OCI-M2 (cell line): Measurements from ENCODE around the gene SATB2.

Source experiments
- DNase-seq: peaks from one replicate; lab custom pipeline; 2025; ENCODE audit not compliant: unreplicated experiment; lab: John Stamatoyannopoulos, UW

The SATB2 gene

DNA sequence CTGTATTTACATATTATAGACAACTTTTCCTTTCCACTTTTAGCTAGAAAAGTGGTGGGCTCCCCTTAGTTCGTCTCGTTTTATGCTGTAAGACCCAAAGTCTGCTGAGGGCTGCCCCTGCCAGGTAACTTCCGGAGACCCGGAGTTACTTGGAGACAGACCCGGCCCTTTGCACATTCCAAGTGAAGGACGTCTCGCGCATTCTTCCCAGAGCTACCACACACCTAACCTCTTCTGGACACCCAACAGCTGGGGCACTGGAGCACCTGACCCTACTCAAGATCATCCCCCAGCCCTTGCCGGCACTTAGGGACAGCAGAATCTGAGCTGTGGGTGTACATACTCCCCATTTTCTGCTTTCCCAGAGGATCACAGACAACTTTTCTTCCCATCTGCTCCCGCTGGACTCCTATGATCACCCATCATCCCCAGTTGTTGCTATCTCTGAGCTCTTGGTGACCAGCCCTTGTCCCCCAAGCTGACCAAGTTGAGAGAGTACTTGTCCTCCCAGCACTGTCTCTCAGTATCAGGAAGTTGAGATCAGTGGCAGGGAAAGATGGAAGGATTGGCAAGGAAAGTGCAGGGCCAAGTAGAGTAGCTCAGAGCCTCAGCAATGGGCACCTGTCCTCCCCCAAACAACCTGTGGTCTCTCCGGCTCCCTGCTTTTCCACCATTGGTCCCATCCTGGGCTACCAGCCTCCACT is 8.4 kb upstream of the SATB2 start:
- no peak for DNase-seq

DNA sequence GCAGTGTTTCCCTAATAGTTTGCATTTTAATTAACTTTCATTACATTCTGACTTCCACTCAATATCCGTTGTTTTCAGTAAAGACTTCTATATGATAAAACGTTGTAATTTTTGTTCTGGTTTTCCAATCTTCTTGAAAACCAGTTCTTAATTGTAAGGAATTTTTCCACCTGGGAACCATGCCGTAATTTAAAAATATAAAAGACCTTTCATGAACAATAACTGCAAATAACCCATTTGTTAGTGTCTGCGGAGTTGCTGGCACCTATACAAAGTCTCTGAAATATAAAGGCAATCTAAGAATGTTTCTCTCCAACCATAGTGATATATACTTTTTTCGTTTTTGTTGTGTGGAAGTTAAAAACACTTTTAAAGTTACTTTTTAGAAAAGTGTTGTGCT is 7.7 kb upstream of the SATB2 start:
- DNase-seq: no peak

DNA sequence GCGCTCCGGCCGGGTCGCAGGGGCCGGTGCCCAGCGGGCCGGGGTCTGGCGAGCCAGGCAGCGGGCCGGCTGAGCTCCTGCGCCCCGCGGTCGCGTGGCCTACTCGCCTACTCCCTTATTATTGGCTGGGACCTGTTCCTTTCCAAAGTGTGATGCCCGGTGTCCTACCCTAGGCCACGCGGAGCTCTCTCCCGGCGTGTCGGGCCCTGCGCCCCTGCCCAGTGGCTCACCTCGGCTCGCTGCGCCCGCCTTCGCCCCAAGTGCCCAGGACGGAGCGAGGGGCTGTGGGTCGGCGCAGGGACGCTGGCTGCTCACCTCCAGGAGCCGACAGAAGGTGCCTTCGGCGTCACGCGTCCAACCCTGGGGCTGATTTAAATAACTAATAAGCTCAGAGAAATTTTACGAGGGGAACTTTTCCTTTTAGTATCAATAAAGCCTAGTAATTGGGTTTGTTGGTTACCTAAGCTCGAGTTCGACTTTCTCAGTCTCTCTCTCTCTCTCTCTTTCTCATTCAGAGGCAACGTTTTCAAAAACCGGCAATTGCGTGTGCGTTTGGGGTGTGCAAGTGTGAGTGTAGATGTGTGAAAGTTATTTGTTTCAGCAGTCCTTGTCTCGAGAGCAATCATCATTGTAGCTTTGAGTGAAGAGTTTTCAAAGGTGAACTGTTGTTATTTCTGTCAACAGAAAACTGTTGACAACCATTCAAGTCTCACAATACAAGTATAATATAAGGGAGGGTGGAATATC is 7.0 kb upstream of the SATB2 start:
- no peak for DNase-seq

DNA sequence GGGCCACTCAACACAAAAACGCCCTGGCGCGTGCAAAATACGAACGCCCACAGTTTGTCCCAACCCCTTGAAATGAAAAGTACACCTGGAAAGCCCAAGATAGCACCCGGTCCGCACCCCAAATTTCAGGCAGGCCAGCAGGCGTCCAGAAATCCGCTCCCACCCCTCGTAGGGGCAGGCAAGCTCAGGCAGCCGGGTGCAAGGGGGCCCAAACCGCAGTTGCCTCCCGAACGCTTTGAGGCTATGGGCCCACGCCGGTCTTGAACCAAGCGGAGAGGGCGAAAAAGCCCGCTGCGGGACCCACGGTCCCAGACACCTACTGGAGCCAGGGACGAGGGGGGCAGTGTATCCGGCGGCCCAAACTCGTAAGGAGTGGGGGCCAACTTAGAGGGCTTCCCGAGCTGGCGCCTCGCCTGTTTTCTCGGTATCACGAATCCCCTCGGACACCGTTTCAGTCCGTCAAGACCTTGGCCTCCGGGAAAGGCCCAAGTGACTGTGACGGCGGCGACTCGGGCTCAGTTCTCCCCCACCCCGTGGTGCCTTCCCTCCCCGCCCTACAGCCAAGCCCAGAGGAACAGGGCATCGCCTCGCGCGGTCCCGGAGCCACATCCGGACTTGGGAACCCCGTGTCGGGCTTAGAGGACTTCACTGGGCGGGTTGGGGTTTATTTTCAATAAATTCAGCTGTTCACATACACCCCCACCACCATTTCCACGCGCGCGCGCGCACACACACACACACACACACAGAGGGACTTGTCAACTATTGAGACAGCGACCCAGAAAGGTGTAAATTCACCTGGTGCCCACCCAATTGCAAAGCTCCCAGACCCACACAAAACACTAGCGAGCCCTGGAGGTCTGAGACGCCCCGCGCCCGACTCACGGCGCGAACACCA is 6.2 kb upstream of the SATB2 start:
- no peak for DNase-seq

DNA sequence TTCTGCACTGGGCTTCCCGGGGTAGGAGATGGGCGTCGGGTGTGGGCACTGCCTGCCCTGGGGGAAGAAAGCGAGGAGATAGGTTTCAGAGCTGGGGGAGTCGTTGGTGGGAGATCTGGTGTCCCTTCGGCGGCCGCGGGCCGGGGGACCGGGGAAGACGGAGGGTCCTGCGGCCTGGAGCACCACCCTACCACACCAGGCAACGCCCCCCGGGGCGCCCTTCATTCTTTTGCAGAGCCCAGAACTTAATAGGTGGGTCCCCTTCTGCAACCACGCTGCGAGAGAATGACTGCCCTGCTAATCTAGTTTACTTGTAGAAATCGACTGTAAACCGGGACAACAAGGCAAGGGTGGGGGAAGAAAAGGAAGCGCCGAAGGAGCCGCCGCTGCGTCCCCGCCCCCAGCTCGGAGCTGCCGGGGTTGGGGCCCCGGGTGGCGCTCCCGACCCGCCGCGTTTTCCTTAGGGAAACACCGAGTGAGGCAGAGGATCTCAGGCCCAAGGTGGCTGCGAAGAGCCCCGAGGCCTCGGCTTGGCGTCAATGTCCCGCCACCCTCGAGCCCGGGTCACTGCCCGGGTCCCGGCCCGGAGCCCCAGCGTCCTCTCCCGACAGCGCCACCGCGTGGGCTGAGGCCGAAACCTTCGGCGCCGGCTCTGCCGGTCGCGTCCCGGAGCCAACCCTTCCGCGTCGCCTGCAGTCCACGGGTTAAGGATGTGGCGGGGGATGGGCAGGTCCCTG is 5.4 kb upstream of the SATB2 start:
- DNase-seq: peak; percentile 36

DNA sequence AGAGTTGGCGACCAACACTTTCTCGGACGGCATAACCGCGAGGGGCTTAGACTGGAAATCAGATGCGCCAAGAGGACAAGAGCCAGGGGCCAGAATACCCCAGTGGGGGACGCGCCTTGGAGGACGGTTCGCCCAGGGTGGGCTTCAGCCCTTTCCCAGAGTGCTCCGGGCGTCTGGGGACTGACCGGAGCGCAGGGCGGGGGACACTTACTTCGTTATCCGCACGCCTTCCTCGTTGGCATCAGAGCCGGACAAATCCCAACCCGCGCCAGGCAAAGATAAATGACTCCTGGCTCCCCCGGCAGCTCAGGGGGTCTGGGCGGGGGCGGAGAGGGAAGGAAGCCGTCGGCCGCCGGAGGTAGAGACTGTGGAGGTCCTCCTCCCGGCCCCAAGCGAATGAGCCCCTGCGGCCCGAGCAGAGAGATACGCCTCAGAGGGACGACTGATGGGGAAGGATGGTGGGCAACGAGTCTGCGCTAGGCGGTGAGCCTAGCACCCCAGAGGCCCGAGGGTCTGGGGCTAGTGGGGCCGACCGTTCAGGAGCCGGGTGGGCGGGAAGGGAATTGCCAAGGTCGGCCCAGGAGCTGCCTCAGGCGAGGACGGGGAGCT is 4.7 kb upstream of the SATB2 start:
- DNase-seq: no peak

DNA sequence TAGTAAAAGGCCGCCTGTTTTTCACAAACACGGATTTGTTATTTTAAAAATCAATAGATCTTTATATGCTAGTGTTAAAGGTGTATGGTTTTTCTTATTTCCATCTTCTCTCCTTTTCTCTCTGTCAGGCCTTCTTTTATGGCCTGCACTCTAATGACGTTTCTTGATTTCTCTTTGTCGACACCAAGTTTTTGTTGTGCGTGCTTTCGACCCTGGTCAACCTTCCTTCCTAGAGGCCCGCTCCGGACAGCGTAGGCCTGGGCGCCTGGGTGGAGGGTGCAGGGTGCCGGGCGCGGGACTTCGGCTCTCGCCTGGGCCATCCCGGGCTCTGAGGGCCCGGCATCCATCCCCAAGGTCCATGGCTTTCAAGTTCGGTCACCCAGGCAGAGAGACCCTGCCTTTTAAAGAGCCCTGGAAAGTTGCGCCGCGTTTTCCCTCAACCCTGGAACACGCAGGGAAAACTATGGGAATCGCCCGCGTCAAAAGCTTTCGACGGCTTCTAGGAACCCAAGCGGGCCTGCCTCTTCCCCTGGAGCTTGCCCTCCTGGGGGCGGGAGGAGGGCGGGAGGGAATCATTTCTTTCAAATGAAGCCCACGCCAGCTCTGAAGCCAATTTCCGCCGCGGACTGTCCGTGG is 4.1 kb upstream of the SATB2 start:
- DNase-seq: no peak

DNA sequence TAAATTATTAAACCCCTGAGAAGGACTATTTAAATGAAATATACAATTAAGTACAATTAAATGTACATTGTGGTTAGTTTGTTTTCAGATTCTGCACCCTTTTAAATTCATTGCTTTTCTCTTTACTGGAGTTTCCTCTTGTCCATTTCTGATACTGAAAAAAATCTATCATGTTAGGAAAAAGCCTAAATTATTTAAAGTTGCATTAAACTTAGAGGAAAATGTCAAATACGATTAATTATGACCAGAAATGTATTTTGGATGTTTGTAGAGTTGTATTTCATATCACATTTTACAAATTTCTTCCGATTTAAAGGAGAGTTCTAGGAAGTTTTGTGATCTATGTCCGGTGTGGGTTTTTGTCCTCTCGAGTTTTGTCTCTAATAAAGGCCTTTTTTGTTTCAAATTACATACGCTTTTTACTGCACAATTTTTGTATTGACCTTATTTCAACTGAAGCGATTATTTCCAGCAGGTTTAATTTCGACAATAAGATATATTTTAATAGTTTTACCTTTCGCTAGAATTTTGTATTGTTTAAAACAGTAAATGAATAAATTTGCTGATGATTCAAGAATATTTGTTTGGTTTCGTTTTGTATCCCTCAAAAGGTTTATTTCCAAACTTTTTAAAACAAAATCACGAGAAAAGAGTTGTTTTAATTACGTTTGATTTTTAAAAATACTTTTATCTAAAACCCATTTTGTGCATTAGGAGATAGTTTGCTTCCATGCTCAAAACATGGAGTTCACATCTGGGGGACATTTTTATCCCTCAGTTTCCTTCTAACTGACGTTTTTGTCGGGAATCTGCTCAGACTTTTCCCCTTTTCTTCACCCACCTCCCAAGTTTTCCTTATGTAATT is 3.3 kb upstream of the SATB2 start:
- DNase-seq: no peak

DNA sequence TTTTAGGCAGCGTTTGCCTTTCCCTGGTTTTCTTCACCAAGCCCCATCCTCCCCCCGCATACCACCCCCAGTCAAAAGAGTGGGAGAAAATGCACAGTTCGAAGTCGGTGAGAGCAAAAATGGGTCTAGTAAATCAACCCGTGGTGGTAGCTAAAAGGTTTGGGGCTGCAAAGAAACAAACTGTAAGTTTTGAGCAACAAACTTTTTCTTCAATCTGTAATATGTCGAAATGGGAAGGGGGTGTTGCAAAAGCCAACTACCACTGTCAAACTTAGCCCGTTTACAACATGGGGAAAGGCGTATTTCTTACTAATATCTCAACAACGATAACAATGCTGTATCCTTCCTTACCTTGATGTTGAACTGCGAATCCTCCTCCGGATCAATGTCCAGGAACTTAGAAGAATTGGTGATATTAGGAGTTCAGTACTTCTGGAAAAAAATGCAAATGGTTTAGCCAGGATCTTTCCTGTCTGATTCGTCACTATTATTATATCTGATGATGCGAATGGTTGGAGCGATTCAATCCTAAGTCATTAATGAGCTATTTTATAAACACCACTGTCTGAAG is 2.4 kb upstream of the SATB2 start:
- no peak for DNase-seq

DNA sequence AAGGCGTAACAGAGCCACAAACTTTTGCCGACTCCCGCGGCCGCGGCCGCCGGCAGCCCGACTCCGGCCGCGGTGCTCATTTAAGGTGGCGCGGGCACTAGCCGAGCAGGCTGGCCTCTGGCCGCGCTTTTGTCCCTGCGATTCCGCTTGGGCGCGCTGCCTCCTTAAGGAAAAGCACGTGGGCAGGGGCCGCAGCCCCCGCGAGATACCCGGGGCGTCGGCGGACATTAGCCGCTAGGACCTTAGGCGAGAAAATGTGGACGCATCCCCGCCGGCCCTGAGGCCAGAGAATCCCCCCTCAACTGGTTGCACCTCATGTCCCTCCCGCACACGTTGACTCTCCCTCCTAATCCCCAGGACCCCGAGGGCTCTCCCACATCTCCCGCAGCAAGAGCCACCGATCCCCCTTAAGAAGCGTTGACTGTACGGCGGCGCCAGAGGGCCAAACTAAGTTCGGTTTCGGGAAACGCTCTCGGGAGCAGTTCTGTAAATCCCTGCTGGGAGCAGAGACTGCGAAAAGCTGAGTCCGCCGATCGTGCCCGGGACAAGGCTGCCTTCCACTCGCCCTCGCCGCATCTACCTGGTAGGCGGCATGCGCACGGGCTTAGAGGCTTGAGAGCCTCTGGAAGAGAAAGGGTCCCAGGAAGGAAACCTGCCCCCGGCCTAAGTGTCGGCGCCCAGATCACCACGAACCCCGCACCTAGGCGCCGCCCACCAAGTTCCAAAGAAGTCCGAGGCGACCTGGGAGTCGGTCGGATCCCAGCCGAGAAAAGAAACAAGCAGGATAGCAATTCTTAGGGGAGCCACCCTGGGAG is 1.8 kb upstream of the SATB2 start:
- peak; percentile 29 for DNase-seq

DNA sequence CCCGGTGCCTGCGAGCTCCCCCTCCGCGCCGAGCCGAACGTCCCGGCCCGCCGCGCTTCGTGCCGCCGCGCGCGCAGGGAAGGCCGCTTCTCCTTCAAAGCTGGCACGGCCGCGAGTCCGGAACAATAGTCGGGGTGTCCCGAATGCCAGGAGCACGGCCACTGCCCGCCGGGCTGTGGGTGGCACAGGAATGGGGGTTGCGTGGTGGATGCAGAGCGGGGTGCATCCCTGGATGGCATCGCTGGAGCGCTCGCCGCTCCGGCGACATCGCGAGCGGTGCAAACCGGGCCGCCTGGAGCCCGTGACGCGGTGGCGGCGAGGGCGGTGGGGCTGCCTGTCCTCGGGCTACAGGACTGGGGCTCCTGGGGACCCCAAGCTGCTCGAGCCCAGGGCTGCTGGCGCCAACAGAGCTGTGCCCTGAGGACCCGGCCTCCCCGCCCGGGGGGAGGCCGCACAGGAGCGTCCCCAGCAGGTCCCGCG is 1.1 kb upstream of the SATB2 start:
- no peak for DNase-seq

DNA sequence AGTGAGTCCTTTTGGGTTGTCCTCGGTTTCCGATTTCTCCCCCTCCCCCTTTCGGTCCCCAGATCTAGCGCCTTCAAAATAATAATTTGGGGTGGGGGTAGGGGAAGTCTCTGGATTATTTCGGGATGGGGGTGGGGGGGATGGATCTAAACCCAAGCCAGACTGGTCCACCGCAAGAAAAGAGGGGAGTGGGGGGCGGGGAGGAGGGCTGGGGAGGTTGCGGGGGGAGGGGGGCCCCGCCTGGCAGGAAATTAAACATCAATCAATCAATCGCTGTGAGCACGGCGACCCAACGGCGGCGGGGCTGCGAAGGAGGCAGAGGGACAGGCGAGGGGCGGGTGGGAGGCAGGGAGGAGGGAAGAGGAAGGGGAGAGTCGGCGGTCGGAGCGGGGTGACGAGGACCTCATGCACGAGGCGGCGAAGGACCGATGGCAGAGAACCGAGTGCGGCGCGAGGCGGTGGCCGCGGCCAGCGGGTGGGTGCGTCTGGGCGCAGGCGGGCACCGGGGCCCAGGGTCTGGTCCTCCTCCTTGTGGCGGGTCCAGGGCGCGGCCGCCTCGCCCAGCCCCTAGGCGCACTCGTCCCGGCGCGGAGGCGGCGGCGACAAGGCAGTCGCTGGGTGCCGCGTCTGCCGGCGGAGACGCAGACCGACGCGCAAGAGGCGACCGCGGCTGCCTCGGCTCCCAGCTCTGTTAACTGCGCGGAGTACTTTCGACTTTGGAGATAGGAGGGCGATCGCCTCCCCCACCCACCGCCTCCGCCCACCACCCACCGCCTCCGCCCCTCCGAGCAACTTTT is 468 bp upstream of the SATB2 start:
- DNase-seq: no peak

DNA sequence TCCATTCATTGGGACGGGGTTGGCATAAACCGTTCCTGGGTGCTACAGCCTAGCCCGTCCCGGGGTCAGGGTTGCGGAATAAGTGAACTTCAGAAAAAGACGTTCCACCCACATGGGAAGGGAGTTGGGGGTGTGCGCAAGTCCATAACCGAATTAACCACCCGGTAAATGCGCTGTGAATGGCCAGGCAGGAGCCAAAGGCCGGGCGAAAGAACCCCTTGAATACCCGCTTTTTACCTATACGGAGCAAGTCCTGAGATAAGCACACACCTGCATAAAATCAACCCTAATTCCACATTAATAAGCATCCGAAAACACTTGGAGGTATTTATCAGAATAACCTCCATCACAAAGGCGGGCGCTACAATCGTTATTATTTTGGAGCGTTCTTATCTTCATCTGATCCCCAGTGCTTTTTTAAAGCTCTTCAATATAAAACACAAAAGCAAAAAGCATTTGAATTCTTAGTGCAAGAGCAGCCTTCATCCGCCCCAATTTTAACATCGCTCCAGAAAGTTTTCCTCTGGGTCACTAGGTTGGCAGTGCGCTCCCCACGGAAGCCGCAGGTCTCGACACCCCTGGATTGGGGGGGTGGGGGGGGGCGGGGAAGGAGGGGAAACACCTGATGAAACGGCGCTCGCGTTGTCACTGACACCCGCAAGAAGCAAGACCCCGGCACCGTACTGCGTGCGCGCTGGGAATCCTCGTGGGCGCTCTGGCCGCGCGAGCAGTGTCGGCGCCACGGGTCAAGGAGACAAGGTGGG is 1.2 kb downstream of the SATB2 start:
- DNase-seq: no peak

DNA sequence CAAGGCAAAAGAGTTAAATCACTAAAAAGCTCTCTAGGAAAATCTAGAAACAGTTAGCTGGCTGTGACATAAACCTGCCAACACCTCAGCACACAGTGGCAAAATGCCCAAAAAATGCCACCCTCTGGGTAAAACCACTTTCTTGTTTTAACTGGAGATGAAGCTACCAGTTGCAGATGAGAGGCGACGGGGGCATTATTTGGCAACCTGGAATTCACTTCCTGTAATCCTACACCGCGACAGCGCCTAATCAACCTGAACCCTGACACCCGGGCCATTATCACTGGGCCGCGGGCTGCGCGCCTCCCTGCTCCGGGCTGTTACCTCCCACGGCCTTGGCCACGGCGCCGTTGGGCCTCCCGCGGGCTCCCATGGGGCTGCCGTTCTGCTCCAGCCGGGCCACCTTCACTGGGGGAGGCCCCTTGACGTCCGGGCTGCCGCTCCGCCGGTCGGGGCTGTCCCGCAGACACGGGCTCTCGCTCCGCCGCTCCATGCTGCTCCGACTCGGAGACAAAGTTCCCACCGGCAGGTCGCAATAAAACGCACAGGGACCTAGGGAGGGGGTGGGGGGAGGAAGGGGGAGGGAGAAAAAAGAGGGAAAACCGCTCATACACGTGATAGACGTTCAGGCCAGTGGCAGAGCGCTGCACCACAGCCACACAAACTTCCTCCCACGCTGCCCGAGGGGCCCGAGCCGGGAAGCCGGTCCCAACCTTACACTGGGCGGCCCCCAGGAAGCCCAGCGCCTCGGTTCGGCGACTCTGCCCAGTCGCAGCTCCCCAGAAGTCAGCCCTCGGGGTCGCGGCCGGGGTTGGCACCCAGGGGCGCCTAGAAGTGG is 2.0 kb downstream of the SATB2 start:
- DNase-seq: no peak

DNA sequence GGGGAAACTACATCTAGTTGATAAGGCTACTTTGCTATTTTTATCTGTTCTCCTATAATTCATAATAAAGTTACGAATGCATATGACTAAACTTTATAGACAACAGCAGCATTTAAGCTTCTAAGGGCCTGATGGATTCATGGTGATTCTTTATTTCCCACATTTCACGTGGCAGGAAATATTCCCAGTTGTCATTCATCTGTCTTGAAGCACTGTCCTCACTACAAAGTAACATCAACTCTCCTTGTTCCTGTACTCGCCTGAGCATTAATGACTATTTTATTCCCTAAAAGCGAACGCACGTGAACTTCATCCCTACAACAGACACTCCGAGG is 2.6 kb downstream of the SATB2 start:
- no peak for DNase-seq

DNA sequence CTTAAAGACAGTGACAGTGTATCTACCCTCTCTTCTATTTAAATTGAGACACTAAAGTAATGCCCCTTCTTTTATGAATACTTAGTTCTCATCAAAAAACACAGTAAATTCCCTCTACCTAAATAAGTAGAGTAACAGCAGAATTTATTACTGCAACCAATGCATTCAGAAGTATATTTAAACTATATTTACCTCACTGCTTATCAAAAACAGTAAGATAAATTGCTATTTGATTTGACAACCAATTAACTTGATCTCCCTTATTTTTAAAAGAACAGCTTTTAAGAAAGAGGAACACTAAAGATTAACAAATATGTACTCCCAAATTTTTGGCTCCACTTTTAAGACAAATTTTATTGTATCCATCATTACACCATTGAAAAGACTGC is 4.8 kb downstream of the SATB2 start:
- DNase-seq: no peak
